Fibroblast of lung (primary cell): Measurements from ENCODE around the gene COLEC11. TPM values are rescaled to one million over a fixed set of nuclear protein-coding genes. Genes with fewer than 3 reads are reported as not detected.

Source experiments
- DNase-seq, 2 donors: peaks; one replicate each; pipeline versions ENCODE4 v3.0.0 to v3.0.0-alpha.2; 2010; ENCODE audit warnings: low read depth in 2 of 2
- H2AFZ ChIP-seq: 2 replicates; pipeline ENCODE4 v1.5.1; 2012; ENCODE audit warnings: low read length, control low read depth, inconsistent platforms
- H3K27ac ChIP-seq: 2 replicates; pipeline ENCODE4 v1.5.1; 2011; ENCODE audit warnings: low read length, control low read depth; ENCODE audit not compliant: insufficient read depth
- H3K27me3 ChIP-seq: 2 replicates; pipeline ENCODE4 v1.5.1; 2011; ENCODE audit warnings: mild to moderate bottlenecking, low read length; ENCODE audit not compliant: control insufficient read depth, insufficient read depth
- H3K36me3 ChIP-seq: 2 replicates; pipeline ENCODE4 v1.5.1; 2011; ENCODE audit warnings: low read length; ENCODE audit not compliant: control insufficient read depth, insufficient read depth
- H3K4me1 ChIP-seq: 2 replicates; pipeline ENCODE4 v1.5.1; 2011; ENCODE audit warnings: low read length; ENCODE audit not compliant: control insufficient read depth, insufficient read depth; ENCODE audit errors: extremely low read depth
- H3K4me2 ChIP-seq: 2 replicates; pipeline ENCODE4 v1.5.1; 2011; ENCODE audit warnings: low read length, control low read depth; ENCODE audit not compliant: insufficient read depth; ENCODE audit errors: extremely low read depth
- H3K4me3 ChIP-seq, 4 experiments: fragments of 200-600 bp in 1 of 4; sonication (generic) in 1 of 4; replicated peaks in 1 of 4; 2 replicates each; pipeline ENCODE4 v1.5.1; 2011 to 2016; ENCODE audit warnings: low read length in 4 of 4, low read depth in 3 of 4, mild to moderate bottlenecking in 3 of 4, control low read depth in 2 of 4, inconsistent platforms in 1 of 4, mixed read lengths in 1 of 4; ENCODE audit not compliant: insufficient read depth in 1 of 4; ENCODE audit errors: control extremely low read depth in 1 of 4
- H3K79me2 ChIP-seq: 2 replicates; pipeline ENCODE4 v1.5.1; 2012; ENCODE audit warnings: mild to moderate bottlenecking, low read length, inconsistent platforms; ENCODE audit not compliant: control insufficient read depth, insufficient read depth
- H3K9ac ChIP-seq: 2 replicates; pipeline ENCODE4 v1.5.1; 2011; ENCODE audit warnings: mild to moderate bottlenecking, low read length, control low read depth; ENCODE audit not compliant: insufficient read depth
- H3K9me3 ChIP-seq: 2 replicates; pipeline ENCODE4 v1.5.1; 2012; ENCODE audit warnings: low read depth, low read length; ENCODE audit not compliant: control insufficient read depth, insufficient read depth
- H4K20me1 ChIP-seq: 2 replicates; pipeline ENCODE4 v1.5.1; 2011; ENCODE audit warnings: low read length; ENCODE audit not compliant: control insufficient read depth, insufficient read depth; ENCODE audit errors: extremely low read depth
- EZH2 ChIP-seq: IDR thresholded peaks from 2 replicates; pipeline ENCODE4 v1.5.1; 2012; ENCODE audit warnings: low read length, control low read depth, mild to moderate bottlenecking; ENCODE audit errors: missing control alignments
- polyA plus RNA-seq, 2 donors: library from polyadenylated mRNA; depleted of rRNA in 1 of 2; stranded (reverse) in 1 of 2; unstranded in 1 of 2; fragments of >200 nt; gene quantifications; 2 replicates each; pipeline ENCODE4 v1.2.1, GENCODE V29; 2011 to 2012; ENCODE audit warnings: missing spikeins in 1 of 2
- total RNA-seq: library from RNA; depleted of rRNA; stranded (reverse); fragments of >200 nt; gene quantifications from 2 replicates; pipeline ENCODE4 v1.2.1, GENCODE V29; 2014
- TF ChIP-seq, protein P1 (sequence below), 2 donors: IDR thresholded peaks in 1 of 2; conservative IDR thresholded peaks in 1 of 2; 1 replicate in 1 of 2; 2 replicates in 1 of 2; pipeline ENCODE4 v1.5.1; 2011 to 2012; ENCODE audit warnings: low read length in 2 of 2, control low read depth in 1 of 2, inconsistent platforms in 1 of 2, low read depth in 1 of 2, mild to moderate bottlenecking in 1 of 2

COLEC11 gene
- total and polyA plus RNA-seq, 2 donors (not counting 1 experiment from before 2014, with no cell fraction given): 0.30 to 0.83 TPM

DNA sequence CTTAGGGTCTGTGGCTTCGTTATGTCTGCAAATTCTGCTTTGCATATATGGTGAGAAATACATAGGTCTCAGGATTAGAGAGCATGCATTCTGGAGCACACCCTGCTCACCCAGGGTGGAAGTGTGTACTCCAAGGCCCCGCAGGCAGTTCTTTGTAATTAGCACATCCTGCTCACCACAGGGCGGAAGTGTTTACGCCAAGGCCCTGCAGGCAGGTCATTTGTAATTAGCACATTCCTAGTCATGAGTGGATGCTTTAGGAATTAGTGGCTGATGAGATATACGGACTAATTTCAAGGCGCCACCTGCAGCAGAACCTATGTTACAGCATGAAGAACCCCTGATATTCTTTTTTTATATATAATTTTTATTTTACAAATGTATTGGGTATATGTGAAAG lies 67.3 kb downstream of the COLEC11 start:
- DNase-seq: no peak
- H3K9me3 ChIP-seq: no peaks in the 10 kb centered on the region

DNA sequence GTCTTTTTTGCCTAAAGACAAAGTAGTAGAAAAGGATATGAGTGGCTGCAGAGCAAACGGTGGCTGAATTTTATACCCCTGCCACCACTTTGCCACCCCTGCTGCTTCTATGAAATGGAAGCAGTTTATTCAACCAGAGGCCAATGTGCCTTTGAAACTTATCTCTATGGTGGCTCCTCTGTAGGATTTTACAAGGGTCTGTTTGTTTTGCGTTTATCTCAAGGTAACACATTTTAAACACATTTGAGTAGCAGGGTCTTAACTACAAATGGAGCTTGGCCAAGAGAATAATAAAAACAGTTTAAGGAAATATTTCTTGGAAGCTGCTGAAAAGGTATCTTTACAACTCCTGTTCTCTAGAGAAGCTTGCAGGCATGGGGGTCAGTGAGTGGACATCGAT lies 69.2 kb downstream of the COLEC11 start:
- H3K36me3 ChIP-seq: no peaks in the 10 kb centered on the region

More for the DNA sequence above, 67.3 kb downstream of the COLEC11 start:
- no peak overlapping the region for H3K4me3 ChIP-seq
- H3K4me2 ChIP-seq: no peak overlapping the region
- H4K20me1 ChIP-seq: no peaks in the 10 kb centered on the region
- H3K27ac ChIP-seq: no peak overlapping the region
- no peak overlapping the region for H3K9ac ChIP-seq
- no peaks in the 10 kb centered on the region for H3K79me2 ChIP-seq
- TF ChIP-seq, protein P1, sequence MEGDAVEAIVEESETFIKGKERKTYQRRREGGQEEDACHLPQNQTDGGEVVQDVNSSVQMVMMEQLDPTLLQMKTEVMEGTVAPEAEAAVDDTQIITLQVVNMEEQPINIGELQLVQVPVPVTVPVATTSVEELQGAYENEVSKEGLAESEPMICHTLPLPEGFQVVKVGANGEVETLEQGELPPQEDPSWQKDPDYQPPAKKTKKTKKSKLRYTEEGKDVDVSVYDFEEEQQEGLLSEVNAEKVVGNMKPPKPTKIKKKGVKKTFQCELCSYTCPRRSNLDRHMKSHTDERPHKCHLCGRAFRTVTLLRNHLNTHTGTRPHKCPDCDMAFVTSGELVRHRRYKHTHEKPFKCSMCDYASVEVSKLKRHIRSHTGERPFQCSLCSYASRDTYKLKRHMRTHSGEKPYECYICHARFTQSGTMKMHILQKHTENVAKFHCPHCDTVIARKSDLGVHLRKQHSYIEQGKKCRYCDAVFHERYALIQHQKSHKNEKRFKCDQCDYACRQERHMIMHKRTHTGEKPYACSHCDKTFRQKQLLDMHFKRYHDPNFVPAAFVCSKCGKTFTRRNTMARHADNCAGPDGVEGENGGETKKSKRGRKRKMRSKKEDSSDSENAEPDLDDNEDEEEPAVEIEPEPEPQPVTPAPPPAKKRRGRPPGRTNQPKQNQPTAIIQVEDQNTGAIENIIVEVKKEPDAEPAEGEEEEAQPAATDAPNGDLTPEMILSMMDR (conservative IDR thresholded peaks at IDR 0.05 in 1 of 2, IDR thresholded peaks at IDR 0.05 in 1 of 2; ENCODE audit: low read depth in 1 of 2, low read length in 2 of 2): peak in 1 of 2 donors; percentile 13
- TF ChIP-seq EZH2: no peak
- H3K4me1 ChIP-seq: no peaks in the 10 kb centered on the region
- no peaks in the 10 kb centered on the region for H3K36me3 ChIP-seq
- no peak overlapping the region for H2AFZ ChIP-seq
- H3K27me3 ChIP-seq: no peaks in the 10 kb centered on the region

DNA sequence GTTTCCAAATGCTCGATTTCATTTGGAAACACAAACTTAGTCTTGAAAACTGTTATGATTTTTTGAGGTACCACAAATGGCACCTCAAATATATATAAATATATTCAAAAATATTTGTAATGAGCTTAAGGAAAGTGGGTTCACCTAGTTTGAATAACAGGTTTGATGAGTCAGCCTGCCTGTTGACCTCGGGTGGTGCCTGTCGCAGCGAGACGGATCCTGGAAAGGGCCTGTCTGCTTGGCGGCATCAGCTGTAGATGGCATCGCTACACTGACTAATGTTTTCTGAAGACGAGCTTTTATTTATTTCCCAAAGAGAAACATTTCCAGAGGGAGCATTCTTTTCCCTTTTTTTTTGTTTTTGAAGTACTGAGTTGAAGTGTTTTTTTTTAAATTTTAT lies 70.0 kb downstream of the COLEC11 start:
- no peaks in the 10 kb centered on the region for H4K20me1 ChIP-seq
- DNase-seq: no peak
- H3K4me3 ChIP-seq: no peak overlapping the region
- TF ChIP-seq, protein P1 (conservative IDR thresholded peaks at IDR 0.05 in 1 of 2, IDR thresholded peaks at IDR 0.05 in 1 of 2; ENCODE audit: low read depth in 1 of 2, low read length in 2 of 2): no peak
- TF ChIP-seq EZH2: no peak
- no peak overlapping the region for H3K27ac ChIP-seq
- H3K36me3 ChIP-seq: no peaks in the 10 kb centered on the region
- no peak overlapping the region for H2AFZ ChIP-seq
- H3K4me1 ChIP-seq: no peaks in the 10 kb centered on the region
- no peaks in the 10 kb centered on the region for H3K27me3 ChIP-seq
- H3K79me2 ChIP-seq: no peaks in the 10 kb centered on the region
- H3K9ac ChIP-seq: no peak overlapping the region
- no peaks in the 10 kb centered on the region for H3K9me3 ChIP-seq
- H3K4me2 ChIP-seq: no peak overlapping the region

More for the DNA sequence above, 69.2 kb downstream of the COLEC11 start:
- no peak overlapping the region for H3K27ac ChIP-seq
- H3K4me1 ChIP-seq: no peaks in the 10 kb centered on the region
- no peaks in the 10 kb centered on the region for H3K9me3 ChIP-seq
- no peaks in the 10 kb centered on the region for H4K20me1 ChIP-seq
- H3K79me2 ChIP-seq: no peaks in the 10 kb centered on the region
- no peak overlapping the region for H3K9ac ChIP-seq
- no peaks in the 10 kb centered on the region for H3K27me3 ChIP-seq
- no peak overlapping the region for H3K4me3 ChIP-seq
- no peak overlapping the region for H3K4me2 ChIP-seq
- H2AFZ ChIP-seq: no peak overlapping the region
- TF ChIP-seq, protein P1 (conservative IDR thresholded peaks at IDR 0.05 in 1 of 2, IDR thresholded peaks at IDR 0.05 in 1 of 2; ENCODE audit: low read depth in 1 of 2, low read length in 2 of 2): no peak
- no peak for TF ChIP-seq EZH2
- no peak for DNase-seq
